ENCODE data around the gene TPPP.
A peak's percentile ranks its signal among the peaks of the same experiment; 100 is the strongest.

Gene TPPP

GRCh38 chr5:676699-677076 is 16.5 kb downstream of the TPPP start:
- DNase-seq, result no peak

GRCh38 chr5:675871-676698 is 17.1 kb downstream of the TPPP start:
- DNase-seq, result no peak

GRCh38 chr5:675111-675870 is 17.9 kb downstream of the TPPP start:
- DNase-seq, result no peak

- DNase-seq, result no peak
Measured at GRCh38 chr5:674630-675011, 18.5 kb downstream of the TPPP start.

- no peak for DNase-seq
Measured at GRCh38 chr5:673831-674629, 19.1 kb downstream of the TPPP start.

- no peak for DNase-seq
Measured at GRCh38 chr5:673161-673830, 19.9 kb downstream of the TPPP start.

GRCh38 chr5:672329-673160 is 20.6 kb downstream of the TPPP start:
- peak; percentile 90 for DNase-seq

GRCh38 chr5:671459-672328 is 21.5 kb downstream of the TPPP start:
- peak; percentile 77 for DNase-seq

GRCh38 chr5:670396-671270 is 22.5 kb downstream of the TPPP start:
- no peak for DNase-seq

- DNase-seq, result no peak
Measured at GRCh38 chr5:669842-670395, 23.2 kb downstream of the TPPP start.

GRCh38 chr5:669111-669841 is 23.9 kb downstream of the TPPP start:
- DNase-seq, result peak; percentile 50

- DNase-seq, result no peak
Measured at GRCh38 chr5:668283-668995, 24.7 kb downstream of the TPPP start.

- DNase-seq, result no peak
Measured at GRCh38 chr5:666816-667498, 26.2 kb downstream of the TPPP start.

GRCh38 chr5:665956-666711 is 27.0 kb downstream of the TPPP start:
- no peak for DNase-seq

GRCh38 chr5:665541-665955 is 27.6 kb downstream of the TPPP start:
- no peak for DNase-seq

GRCh38 chr5:664994-665360 is 28.2 kb downstream of the TPPP start:
- no peak for DNase-seq

Data from CD4-positive, alpha-beta T cell treated with Interleukin-17A for 1 hour (primary cell).